Ishikawa (cell line): ENCODE measurements around the gene BBS9.

Experiments used
- FOXM1 ChIP-seq: IDR thresholded peaks from 2 replicates; pipeline ENCODE4 v1.6.1; 2012; ENCODE audit warnings: low read depth, borderline replicate concordance
- TCF12 ChIP-seq: IDR thresholded peaks from 2 replicates; pipeline ENCODE4 v1.6.1; 2012; ENCODE audit warnings: low read depth

- no peak for TF ChIP-seq FOXM1
- no peak for TF ChIP-seq TCF12
Measured at GRCh38 chr7:33220231-33220630, 90.9 kb downstream of the BBS9 start.
